ENCODE data around the gene ENO1.

DNA sequence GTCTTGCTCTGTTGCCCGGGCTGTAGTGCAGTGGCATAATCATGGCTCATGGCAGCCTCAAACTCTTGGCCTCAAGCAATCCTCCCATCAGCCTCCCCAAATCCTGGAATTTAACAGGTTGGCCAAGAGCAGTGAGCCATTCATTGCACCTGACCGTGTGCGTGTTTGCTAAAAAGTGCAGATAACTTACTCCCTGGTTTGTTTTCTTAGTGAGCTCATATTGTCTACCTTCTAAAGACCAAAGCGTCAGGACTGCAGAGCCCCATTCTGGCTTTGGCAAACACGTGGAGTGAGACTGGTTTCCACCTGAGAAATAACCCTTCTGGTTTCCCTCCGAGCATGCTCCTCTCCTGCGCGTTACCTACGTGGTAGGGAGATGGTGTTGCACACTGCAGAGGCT is 35.0 kb upstream of the ENO1 start:
- TF ChIP-seq POLR2A (IDR thresholded peaks at IDR 0.05) (no peak), EP300 (IDR thresholded peaks at IDR 0.05) (no peak)
- TF ChIP-seq, protein P1, sequence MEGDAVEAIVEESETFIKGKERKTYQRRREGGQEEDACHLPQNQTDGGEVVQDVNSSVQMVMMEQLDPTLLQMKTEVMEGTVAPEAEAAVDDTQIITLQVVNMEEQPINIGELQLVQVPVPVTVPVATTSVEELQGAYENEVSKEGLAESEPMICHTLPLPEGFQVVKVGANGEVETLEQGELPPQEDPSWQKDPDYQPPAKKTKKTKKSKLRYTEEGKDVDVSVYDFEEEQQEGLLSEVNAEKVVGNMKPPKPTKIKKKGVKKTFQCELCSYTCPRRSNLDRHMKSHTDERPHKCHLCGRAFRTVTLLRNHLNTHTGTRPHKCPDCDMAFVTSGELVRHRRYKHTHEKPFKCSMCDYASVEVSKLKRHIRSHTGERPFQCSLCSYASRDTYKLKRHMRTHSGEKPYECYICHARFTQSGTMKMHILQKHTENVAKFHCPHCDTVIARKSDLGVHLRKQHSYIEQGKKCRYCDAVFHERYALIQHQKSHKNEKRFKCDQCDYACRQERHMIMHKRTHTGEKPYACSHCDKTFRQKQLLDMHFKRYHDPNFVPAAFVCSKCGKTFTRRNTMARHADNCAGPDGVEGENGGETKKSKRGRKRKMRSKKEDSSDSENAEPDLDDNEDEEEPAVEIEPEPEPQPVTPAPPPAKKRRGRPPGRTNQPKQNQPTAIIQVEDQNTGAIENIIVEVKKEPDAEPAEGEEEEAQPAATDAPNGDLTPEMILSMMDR (IDR thresholded peaks at IDR 0.05) = no peak

Measured in sigmoid colon (tissue), 4 donors.